ENCODE data around the gene C9orf153.
"Not testable (repeated sequence)": the region's sequence is repeated elsewhere in the genome, so short reads cannot be mapped to it uniquely, and the experiment has no call there.

C9orf153 gene

DNA sequence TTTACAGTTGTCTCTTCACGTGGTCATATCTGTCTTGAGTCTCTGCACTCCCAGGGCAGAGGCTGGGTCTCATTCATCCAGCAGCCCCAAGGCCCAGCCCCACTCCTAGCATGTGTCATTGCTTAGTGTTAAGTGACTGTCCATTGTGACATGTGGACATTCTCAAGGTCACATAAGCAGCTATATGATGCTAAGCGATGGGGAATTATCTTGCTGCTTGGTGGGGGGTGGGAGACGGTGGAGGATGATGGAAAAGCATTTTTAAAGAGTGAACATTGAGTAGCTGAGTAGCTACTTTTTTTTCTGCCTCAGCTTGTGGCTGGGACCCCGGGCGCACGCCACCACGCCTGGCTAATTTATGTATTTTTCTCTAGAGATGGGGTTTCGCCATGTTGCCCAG is at the start of gene C9orf153:
Gene C9orf153, minus strand, starts transcription at position 101 of the 400 bp plus-strand sequence. CDS start 30,054 bp downstream, outside the sequence.
- no peak for DNase-seq

DNA sequence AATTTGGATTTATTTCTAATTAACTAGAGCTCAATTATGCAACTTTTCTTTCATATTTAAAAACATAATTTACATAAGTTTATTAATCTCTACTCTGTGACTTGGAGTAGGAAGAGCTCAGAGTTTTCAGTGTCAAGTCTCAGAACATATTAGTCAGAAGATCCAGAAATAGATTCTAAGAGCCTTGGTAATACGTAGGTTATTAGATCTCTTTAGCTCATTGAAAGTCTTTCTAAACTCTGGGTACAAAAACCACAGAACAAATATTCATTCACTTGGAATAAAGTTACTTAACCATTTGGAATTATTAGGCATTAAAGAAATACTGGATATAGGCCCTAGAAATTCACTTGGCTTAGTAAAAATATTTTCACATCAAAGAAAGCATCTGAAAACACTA is 49.2 kb upstream of the C9orf153 start:
- no peak for DNase-seq

DNA sequence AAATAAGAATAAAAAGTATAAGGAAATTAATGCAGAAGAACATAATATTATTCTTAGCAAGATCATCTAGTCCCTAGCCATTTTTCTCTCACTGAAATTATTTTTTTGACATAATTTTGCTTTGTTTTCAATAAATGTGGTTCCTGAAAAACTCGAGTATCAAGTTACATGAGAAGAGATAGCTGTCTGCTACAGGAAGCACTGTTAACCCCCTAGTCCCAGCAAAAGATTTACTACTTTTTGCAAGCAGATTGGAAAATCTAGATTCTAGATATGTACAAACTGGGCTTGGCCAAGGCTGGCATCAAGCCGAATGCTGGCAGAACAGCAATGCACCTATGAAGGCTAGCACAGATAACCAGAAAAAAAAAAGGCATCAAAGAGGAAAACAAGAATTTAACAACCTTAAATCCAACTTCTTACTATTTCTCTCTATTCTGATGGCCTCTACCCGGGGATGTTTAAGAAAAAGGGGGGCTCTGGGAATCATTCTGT is 44.8 kb upstream of the C9orf153 start:
- no peak for DNase-seq

DNA sequence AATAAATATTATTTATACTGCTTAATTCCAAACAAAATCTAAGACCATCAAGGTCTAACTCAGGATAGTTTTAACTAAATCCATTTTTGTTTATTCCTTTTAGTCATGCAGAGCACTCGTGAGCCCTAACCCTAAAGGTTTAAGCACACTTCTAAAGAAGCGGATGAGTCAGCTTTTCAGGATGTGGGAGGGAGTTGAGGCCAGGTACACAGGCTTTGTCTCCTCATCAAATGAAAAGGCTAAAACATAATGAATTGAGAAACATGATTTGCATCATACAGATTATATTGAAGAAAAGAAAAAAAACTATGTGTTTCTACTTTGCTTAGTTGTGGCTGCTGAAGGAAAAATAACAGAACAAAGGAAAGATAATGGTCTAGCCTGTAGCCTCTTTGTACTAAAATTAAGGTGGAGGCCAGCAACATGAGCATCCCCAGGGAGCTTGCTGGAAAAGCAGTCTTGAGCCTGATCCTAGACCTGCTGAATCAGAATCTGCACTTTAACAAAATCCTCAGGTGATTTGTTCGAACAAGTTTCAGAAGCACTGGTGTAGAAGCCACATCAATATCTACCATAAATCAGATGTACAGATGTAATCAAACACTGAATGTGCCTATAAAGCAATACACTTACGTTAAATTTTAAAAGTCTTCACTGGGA is 44.0 kb upstream of the C9orf153 start:
- no peak for DNase-seq

DNA sequence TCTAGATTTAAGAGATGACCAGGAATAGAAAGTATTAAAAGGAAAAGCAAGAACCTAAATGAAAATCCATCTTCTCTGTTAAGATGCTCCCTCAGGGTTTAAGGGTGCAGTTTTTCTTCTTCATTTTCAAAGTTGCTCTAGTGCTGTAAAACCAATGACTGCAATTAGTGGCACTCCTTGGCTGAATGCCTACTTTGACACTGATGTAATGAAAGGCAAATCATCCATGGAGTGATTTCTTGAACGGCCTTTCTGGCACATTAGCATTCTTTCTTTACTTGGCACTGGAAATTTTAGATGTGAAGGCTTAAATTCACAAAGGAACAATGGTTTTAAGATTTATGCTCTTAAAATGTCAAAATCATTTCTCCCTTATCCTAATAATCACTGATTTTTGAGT is 42.2 kb upstream of the C9orf153 start:
- no peak for DNase-seq

DNA sequence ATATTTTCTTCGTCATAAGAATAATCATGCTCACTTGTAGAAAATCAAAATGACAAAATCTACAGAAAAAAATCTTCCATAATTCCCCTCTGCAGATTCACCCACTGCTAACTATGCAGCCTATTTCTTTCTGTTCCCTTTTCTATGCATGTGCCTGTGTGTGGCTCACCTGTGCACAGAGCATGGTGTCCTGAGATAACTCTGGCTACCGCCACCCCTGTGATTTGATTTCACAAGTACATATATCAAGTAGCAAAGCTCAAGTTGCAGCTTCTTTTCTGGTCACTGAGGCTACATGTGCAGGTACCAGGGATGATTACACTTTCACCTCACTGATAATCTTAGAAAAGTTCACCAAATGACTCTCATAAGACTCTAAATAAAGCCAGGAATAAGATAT is 41.2 kb upstream of the C9orf153 start:
- no peak for DNase-seq

DNA sequence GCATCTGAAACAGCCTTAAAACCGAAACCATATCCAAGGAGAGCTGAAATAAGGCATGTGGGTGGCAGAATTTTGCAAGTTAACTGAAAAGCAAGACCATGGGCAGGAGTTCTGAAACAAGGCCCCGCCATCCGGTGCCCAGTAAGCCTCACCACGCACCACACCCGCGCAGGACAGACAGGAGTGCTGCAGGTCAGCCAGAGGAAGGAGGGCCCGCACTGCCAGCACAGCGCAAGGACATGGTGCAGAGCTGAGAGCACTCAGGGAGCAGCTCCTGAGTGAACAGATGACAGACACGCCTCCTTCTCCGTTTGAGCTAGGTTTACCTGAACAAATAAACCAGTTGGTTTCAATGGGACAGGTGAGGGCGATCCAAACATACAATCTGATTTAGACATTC is 39.4 kb upstream of the C9orf153 start:
- DNase-seq: no peak

DNA sequence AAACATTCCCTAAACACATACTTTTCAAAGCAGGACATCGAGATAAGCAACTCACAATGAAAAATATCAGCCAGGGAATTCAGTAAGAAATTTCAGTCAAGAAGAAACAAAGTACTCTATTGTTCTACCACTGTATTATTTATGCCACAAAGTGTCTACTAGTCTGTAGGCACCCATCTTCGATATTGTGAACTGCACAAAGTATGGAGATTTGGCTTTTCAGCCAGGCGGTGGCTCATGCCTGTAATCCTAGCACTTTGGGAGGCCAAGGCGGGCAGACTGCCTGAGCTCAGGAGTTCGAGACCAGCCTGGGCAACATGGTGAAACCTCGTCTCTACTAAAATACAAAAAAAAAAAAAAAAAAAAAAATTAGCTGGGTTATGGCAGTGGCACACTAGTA is 30.9 kb upstream of the C9orf153 start:
- DNase-seq: not testable (repeated sequence)

DNA sequence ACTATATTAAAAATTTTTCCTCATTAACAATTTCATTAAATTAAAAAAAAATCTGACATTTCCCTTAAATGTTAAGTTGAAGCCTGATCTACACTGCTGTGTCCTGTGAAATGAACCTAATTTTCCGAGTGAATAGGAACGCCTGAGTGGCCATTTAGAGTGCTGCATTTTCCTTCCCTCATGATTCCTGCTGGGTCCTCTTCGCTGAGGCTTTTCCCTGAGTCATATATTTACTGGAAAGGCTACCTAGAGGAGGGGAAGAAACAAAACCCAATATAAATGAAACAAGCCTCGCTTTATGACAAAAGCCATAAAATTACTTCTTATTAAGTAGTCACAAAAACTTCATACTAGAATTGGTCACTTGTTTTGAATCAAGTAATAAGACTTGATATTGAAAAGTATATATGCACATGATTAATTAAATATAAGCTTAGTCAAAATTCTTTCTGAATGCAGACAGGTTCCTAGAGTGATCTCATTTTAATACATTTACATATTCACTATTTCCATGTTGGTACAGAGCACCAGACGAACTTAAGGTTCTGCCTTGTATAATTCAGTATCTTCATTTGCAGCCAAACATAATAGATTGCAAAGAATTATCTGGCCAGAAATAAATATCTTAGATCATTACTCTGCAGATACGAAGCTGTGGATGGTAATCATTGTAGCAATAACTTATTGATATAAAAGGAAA is 29.2 kb upstream of the C9orf153 start:
- DNase-seq: no peak

DNA sequence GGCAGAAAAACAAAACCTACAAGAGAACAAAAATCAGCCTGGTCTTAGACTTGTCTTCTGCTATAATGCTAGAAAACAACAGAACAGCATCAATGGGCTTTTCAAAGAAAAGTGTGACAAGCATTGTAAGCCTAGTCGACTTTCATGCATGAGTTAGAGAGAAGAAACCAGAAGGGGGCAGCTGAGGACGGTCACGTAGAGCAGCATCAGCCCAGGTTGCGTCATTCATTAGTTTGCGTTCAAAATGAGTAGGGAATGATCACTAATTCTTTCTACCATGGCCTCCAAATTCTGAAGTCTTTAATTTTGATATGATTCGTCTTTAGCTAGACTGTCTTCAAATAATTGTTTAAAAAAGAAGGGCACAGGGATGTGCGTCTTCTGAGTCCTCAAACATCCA is 27.6 kb upstream of the C9orf153 start:
- no peak for DNase-seq

DNA sequence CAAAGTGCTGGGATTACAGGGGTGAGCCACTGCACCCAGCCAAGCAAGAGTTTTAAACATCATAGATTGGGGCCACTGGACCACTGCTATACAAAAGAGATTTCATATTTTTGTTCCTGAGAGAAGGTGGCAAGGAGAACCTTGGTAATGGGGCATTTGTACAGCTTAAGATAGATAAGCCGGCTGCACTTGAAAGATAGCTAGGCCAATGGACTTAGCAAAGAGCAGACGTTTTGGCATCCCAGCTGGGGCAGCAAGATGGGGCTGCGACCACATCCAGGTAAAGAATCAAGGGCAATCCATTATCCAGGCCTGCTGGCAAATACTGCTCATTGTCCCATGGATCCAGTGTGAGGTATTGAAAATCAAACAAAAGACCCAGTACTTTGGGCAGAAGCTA is 26.8 kb upstream of the C9orf153 start:
- DNase-seq: no peak

DNA sequence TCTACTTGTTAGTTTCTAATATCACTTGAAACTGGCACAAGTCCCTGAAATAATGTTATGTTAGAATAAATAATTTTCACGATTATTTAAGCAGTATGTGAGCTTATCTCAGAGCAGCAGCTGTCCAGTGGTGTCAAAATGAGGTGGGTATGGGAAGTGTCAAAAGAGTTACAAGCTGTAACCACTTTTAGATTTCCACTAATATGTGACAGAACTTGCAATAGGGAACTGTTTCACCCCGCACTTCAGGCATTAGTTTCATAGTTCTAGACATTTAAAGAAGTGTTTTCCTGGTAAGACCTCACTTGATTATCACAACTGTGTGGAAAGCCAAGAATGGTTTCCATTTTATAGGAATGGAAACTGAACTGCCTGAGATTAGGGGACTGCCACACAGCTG is 25.8 kb upstream of the C9orf153 start:
- no peak for DNase-seq

DNA sequence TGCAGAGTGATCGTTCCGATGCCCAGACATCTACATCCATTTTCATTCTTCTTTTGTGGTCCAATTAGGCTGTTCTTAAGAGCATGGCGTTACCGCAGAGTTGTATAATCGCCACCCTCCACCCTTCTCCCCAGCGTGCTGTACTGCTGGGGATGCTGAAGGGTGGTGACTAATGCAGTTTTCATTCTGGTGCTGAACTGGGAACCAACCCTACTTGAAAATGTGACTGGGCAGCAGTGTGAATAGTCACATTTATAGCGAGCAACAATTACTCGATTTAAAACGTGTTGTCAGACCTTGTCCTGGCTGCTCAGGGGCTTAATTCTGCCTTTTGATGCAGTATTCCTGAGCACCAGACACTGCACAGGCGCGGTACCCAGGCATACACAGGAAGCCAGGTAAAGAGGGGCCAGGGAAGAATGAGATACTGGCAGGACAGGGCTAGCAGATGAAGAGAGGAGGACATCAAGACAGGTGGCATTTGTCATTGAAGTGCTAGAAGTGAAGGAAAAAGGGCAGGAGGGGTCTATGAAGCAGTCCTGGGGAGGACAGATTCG is 23.6 kb upstream of the C9orf153 start:
- no peak for DNase-seq

DNA sequence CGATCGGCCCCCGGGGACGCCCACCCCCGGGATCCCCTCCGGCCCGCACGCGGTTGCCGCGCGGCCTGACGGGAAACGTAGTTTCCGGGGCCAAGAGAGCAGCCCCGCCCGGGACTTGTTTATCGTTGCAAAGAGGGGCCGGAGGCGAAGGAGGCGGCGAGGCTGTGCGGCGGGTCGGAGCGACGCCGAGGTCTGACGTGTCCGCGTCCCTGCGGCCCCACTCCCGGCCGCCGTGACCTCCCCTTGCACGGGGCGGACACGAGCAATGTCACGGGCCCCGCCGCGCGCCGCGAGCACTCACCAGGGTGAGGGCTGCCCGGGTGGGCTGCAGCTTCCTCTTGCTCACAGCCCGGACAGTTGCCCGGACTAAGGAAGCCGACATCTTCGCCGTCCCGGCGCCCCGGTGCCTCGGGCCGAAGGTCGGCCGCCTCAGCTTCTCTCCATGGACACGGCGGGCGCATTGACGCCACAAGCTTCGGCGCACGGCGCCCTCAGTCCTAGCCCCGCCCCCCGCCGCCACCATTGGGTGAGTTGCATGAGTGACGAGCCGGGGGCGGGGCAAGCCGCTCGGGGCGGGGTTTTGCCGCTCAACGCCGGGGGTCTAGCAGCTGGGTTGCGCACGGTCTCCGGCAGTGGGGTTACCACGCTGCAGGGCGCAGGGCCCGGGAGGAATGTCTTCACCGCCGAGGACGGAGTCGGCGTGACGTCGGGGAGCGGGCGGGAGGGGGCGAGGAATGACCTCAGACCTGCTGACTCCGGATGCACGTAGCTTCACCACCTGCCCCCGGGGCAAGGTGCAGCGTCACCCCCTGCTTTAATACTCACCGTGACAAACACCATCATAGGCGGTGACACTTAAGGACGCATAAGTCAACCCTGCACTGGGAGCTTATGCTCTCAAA is 22.9 kb upstream of the C9orf153 start, which contains the start of gene ISCA1:
Gene ISCA1, minus strand, starts transcription at position 462 of the 902 bp plus-strand sequence. Its CDS starts 80 bp downstream, at position 382.
- peak; percentile 97 for DNase-seq

DNA sequence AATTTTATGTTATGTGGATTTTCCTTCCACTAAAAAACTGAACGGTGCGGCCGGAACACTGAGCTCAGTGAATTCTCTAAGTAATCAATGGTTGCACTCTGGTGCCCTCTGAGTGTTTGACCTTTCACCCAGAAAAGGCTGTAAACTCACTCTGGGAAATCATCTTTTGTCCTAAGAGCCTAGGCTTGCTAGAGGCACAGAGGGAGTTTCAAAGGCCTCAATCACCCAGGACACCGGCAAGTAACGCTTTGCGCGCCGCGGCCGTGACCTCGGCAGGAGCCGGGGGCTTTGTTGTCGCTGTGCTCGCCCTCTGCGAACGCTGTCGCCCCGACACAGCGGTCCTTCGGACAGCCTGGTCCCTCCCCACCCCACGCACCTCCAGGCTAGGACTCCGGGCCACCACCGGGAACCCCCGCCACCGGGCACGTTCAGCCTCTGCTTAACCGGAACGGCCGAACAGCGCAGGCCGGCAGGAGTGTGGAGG is 22.2 kb upstream of the C9orf153 start:
- DNase-seq: no peak

DNA sequence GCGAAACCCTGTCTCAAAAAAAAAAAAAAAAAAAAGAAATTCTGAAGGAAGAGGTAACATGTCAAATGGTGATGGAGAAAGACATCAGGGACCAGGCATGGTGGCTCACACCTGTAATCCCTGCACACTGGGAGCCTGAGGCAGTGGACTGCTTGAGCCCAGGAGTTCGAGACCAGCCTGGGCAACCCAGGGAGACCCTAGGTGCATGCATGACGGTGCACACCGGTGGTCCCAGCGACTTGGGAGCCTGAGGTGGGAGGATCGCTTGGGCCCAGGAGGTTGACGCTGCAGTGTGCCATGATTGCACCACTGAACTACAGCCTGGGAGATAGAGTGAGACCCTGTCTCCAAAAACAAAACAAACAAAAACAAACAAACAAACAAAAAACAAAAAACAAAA is 21.1 kb upstream of the C9orf153 start:
- DNase-seq: no peak

DNA sequence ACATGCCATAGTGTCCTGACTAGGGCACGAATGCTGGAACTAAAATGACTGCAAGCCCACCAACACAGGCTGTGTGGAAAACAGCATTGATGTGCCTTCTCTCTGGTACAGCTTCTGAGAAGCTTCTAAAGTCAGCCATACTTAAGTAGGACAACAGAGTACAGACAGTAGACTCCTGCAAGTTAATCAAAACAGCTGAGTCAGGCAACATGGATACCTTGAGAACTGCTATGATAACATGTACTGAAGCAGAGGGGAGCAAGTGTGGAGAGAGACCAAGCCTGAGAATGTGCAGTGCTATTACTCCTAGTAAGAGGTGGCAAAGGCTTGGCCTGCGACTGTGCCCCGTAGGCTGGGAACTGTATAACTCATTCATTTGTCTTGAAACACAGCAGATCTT is 20.4 kb upstream of the C9orf153 start:
- no peak for DNase-seq

DNA sequence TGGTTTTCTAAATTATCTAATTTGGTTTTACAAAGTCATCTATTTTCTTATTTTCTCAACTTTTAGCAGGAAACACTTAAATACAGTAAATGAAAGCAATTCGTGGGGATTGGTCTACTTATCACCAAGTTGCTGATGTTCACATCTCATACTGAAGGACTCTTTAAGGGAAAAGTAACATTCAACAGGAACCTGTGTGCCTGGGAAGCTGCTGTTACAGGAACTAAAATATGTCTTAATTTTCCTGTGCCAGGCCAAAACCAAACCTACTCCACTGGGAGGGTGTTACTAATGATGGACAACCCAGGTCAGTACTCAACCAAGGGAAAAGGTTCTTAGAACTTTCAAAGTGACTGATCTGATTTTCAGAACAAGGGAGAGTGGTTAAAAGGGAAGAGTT is 17.6 kb upstream of the C9orf153 start:
- DNase-seq: no peak

DNA sequence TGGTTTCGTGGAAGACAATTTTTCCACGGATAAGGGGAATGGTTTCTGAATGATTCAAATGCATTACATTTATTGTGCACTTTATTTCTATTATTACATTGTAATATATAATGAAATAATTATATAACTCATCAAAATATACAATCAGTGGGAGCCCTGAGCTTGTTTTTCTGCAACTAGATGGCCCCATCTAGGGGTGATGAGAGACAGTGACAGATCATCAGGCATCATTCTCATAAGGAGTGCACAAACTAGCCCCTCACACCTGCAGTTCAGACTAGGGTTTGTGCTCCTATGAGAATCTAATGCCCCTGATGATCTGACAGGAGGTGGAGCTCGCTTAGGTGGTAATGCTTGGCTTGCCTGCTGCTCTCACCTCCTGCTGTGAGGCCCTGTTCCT is 16.5 kb upstream of the C9orf153 start:
- no peak for DNase-seq

DNA sequence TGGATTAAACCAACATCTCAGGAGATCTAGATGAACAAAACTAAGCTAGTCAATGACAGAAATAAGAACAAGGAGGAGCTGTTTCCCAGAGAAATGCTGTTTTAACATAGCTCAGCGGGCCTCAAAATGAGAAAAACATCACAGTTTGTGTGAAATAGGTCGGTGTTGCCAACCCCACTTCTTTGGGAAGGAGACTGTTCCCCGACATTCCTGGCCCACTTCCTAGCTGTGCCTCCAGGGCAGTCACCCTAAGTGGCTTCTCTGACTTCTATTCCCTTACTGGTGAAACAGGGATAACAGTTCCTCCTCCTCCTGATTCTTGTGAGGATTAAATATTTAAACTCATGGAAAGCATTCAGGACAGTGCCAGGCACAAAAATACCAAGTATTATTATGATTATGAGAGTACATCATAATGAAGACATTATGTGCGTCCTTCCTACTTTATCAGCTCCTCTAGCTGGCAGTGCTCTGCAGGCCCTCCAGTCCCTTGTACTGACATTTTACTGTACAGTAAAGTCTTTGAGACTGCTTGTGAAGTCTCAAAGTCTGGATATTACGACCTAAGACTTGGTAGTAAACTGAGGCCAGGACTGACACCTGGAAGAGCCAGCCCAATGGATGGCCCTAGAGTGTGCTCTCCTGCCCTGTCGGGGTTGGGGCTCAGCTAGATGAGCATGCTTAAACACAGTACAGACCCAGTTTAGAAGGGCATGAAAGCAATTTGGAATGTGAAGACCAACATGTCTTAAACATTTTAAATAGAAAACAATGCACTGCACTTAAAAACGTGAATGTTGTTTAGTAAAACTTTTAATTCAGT is 15.6 kb upstream of the C9orf153 start:
- DNase-seq: no peak

DNA sequence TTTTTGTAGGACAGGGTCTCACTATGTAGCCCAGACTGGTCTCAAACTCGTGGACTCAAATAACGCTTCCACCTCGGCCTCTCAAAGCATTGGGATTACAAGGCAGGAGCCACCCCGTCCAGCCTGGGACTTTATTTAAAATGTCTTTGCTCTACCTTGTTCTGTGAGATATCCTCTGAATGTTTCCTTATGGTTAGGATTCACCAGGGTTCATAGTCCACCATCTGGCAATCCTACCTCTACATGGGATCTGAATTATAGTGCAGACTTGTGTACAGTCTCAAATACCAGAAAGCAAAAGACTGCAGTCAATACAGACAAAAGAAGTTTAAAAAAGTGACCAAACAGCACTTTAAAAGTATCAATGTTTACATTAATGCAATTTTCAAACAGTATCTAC is 12.8 kb upstream of the C9orf153 start:
- DNase-seq: no peak

DNA sequence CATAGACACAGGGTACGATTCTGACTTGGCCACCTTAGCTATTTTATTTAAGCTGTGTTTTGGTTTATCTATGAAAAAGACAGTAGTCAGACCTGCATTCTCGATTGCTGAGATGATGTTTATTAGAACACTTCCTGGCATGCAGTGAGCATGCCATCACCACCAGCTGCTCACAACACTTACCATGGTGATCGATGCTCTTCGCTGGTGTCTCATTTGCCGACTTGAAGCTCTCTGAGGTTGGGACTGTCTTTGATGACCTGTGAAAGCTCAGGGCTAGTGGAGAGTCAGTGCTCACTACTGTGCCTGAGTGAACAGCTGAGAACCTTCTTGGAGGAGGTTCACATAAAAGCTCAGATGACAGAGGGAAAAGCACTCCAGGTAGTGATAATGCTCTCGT is 4.4 kb upstream of the C9orf153 start:
- no peak for DNase-seq
